IMR-90 (cell line): ENCODE measurements around the gene LY9. TPM values are rescaled to one million over a fixed set of nuclear protein-coding genes. Genes with fewer than 3 reads are reported as not detected.

Experiments used
- ATAC-seq: fragments of 200-7000 bp; cut with Tn5 transposase; 2 replicates; pipeline ENCODE4 v1.9.1; 2020; ENCODE audit warnings: low read depth, mild to moderate bottlenecking, moderate library complexity
- BruUV-seq: library from RNA; stranded (reverse); fragments of 400-500 nt; replicated peaks from 2 replicates; lab custom pipeline; 2021; lab: Mats Ljungman, UMichigan
- CTCF ChIA-PET: fragments of 300-600 bp; formaldehyde crosslinking; extraction: SDS; loops from one replicate; lab custom pipeline; 2021; ENCODE audit warnings: antibody characterized with exemption; lab: Yijun Ruan, JAX
- POLR2A ChIA-PET: fragments of 300-600 bp; sonication (Branson Sonifier 250); formaldehyde crosslinking; loops from one replicate; lab custom pipeline; 2022; ENCODE audit warnings: antibody characterized with exemption; ENCODE audit not compliant: unreplicated experiment; lab: Charles Lee
- DNase-seq: peaks from one replicate; pipeline ENCODE4 v3.0.0; 2013
- H2AFZ ChIP-seq: replicated peaks from 2 replicates; pipeline ENCODE3; 2013; ENCODE audit warnings: low read length, mild to moderate bottlenecking; ENCODE audit not compliant: poor library complexity
- H2AK5ac ChIP-seq: 2 replicates; pipeline ENCODE4 v1.6.1; 2013; ENCODE audit warnings: low read depth, low read length, inconsistent platforms
- H2AK9ac ChIP-seq: replicated peaks from 2 replicates; pipeline ENCODE3; 2013; ENCODE audit warnings: mild to moderate bottlenecking, low read depth, low read length, moderate library complexity; ENCODE audit not compliant: poor library complexity
- H2BK120ac ChIP-seq: 2 replicates; pipeline ENCODE4 v1.6.1; 2013; ENCODE audit warnings: low read depth, low read length, inconsistent platforms
- H2BK15ac ChIP-seq: 3 replicates; pipeline ENCODE4 v1.6.1; 2013; ENCODE audit warnings: low read depth, low read length, inconsistent platforms
- H2BK20ac ChIP-seq: 2 replicates; pipeline ENCODE4 v1.6.1; 2013; ENCODE audit warnings: low read depth, mild to moderate bottlenecking, inconsistent platforms, low read length, moderate library complexity
- H2BK5ac ChIP-seq: 2 replicates; pipeline ENCODE4 v1.6.1; 2013; ENCODE audit warnings: mild to moderate bottlenecking, low read depth, low read length, inconsistent platforms; ENCODE audit not compliant: poor library complexity, severe bottlenecking
- H3K14ac ChIP-seq: replicated peaks from 2 replicates; pipeline ENCODE4 v1.6.1; 2013; ENCODE audit warnings: low read depth, low read length, inconsistent platforms
- H3K18ac ChIP-seq: 2 replicates; pipeline ENCODE4 v1.6.1; 2013; ENCODE audit warnings: low read depth, low read length, control low read depth
- H3K23ac ChIP-seq: 2 replicates; pipeline ENCODE4 v1.6.1; 2013; ENCODE audit warnings: low read depth, low read length, inconsistent platforms
- H3K27ac ChIP-seq: 2 replicates; pipeline ENCODE4 v1.5.1; 2013; ENCODE audit warnings: mild to moderate bottlenecking, control low read depth, low read length; ENCODE audit not compliant: insufficient read depth
- H3K27me3 ChIP-seq: 2 replicates; pipeline ENCODE4 v1.6.1; 2013; ENCODE audit warnings: low read length; ENCODE audit not compliant: control insufficient read depth, insufficient read depth
- H3K36me3 ChIP-seq: 2 replicates; pipeline ENCODE4 v1.6.1; 2013; ENCODE audit warnings: low read length, mixed read lengths; ENCODE audit not compliant: control insufficient read depth, insufficient read depth
- H3K4ac ChIP-seq: 2 replicates; pipeline ENCODE4 v1.6.1; 2013; ENCODE audit warnings: low read depth, low read length, inconsistent platforms
- H3K4me1 ChIP-seq: 2 replicates; pipeline ENCODE4 v1.6.1; 2013; ENCODE audit warnings: low read length, mixed read lengths; ENCODE audit not compliant: control insufficient read depth, insufficient read depth
- H3K4me2 ChIP-seq: 2 replicates; pipeline ENCODE4 v1.6.1; 2013; ENCODE audit warnings: low read depth, mild to moderate bottlenecking, control low read depth, low read length, moderate library complexity
- H3K4me3 ChIP-seq: 2 replicates; pipeline ENCODE4 v1.5.1; 2013; ENCODE audit warnings: low read depth, mild to moderate bottlenecking, control low read depth, low read length, moderate library complexity; ENCODE audit not compliant: insufficient read depth
- H3K56ac ChIP-seq: 2 replicates; pipeline ENCODE4 v1.6.1; 2013; ENCODE audit warnings: low read length, inconsistent platforms; ENCODE audit not compliant: insufficient read depth; ENCODE audit errors: extremely low read depth
- H3K79me1 ChIP-seq, 2 experiments: 2 replicates each; pipeline ENCODE4 v1.6.1; 2013; ENCODE audit warnings: low read length in 2 of 2, inconsistent platforms in 1 of 2, low read depth in 1 of 2
- H3K9ac ChIP-seq: 2 replicates; pipeline ENCODE4 v1.6.1; 2013; ENCODE audit warnings: low read depth, low read length, control low read depth
- H3K9me1 ChIP-seq: 2 replicates; pipeline ENCODE4 v1.6.1; 2013; ENCODE audit warnings: low read length, inconsistent platforms; ENCODE audit not compliant: insufficient read depth
- H3K9me3 ChIP-seq: 2 replicates; pipeline ENCODE4 v1.6.1; 2013; ENCODE audit warnings: low read length; ENCODE audit not compliant: control insufficient read depth, insufficient read depth
- H4K20me1 ChIP-seq: 2 replicates; pipeline ENCODE4 v1.6.1; 2013; ENCODE audit warnings: low read length, inconsistent platforms; ENCODE audit not compliant: insufficient read depth
- H4K5ac ChIP-seq: 2 replicates; pipeline ENCODE4 v1.6.1; 2013; ENCODE audit warnings: mild to moderate bottlenecking, low read depth, low read length, control low read depth
- H4K8ac ChIP-seq, 2 experiments: 2 replicates each; pipeline ENCODE4 v1.6.1; 2013; ENCODE audit warnings: low read depth in 2 of 2, low read length in 2 of 2, control low read depth in 1 of 2, inconsistent platforms in 1 of 2
- H4K91ac ChIP-seq: 2 replicates; pipeline ENCODE4 v1.6.1; 2013; ENCODE audit warnings: low read depth, low read length, inconsistent platforms; ENCODE audit not compliant: insufficient read depth
- BHLHE40 ChIP-seq: fragments of 150-350 bp; IDR thresholded peaks from 2 replicates; pipeline ENCODE4 v1.6.1; 2016; ENCODE audit warnings: mild to moderate bottlenecking, low read depth, low read length
- CHD1 ChIP-seq: IDR thresholded peaks from 2 replicates; pipeline ENCODE4 v1.6.1; 2012; ENCODE audit warnings: low read depth, low read length, improper control_type of control experiment
- CTCF ChIP-seq: conservative IDR thresholded peaks from 2 replicates; pipeline ENCODE4 v1.5.1; 2012; ENCODE audit warnings: mild to moderate bottlenecking, low read depth, low read length, improper control_type of control experiment
- ELK1 ChIP-seq: fragments of 150-350 bp; IDR thresholded peaks from 2 replicates; pipeline ENCODE4 v1.6.1; 2016; ENCODE audit warnings: low read depth, mild to moderate bottlenecking, low read length, moderate library complexity, borderline replicate concordance
- FOS ChIP-seq: fragments of 150-350 bp; IDR thresholded peaks from 2 replicates; pipeline ENCODE4 v1.6.1; 2016; ENCODE audit warnings: low read depth, low read length
- MAFK ChIP-seq: IDR thresholded peaks from 2 replicates; pipeline ENCODE4 v1.6.1; 2012; ENCODE audit warnings: low read depth, low read length, improper control_type of control experiment
- MAZ ChIP-seq: IDR thresholded peaks from 2 replicates; pipeline ENCODE4 v1.6.1; 2012; ENCODE audit warnings: low read depth, mild to moderate bottlenecking, low read length, improper control_type of control experiment, moderate library complexity, borderline replicate concordance
- MXI1 ChIP-seq: IDR thresholded peaks from 2 replicates; pipeline ENCODE4 v1.6.1; 2012; ENCODE audit warnings: low read depth, mild to moderate bottlenecking, low read length, moderate library complexity, borderline replicate concordance
- NFE2L2 ChIP-seq: fragments of 150-350 bp; IDR thresholded peaks from 2 replicates; pipeline ENCODE4 v1.6.1; 2016; ENCODE audit warnings: low read depth, mild to moderate bottlenecking, low read length
- RAD21 ChIP-seq: IDR thresholded peaks from 2 replicates; pipeline ENCODE4 v1.6.1; 2012; ENCODE audit warnings: low read length, improper control_type of control experiment
- RCOR1 ChIP-seq: IDR thresholded peaks from 2 replicates; pipeline ENCODE4 v1.6.1; 2012; ENCODE audit warnings: mild to moderate bottlenecking, low read length, improper control_type of control experiment; ENCODE audit not compliant: insufficient replicate concordance
- RFX5 ChIP-seq: IDR thresholded peaks from 2 replicates; pipeline ENCODE4 v1.8.0; 2012; ENCODE audit warnings: low read depth, mild to moderate bottlenecking, low read length, moderate library complexity
- SMC3 ChIP-seq: fragments of 150-350 bp; IDR thresholded peaks from 2 replicates; pipeline ENCODE4 v1.6.1; 2016; ENCODE audit warnings: low read depth, mild to moderate bottlenecking, antibody characterized with exemption, low read length, moderate library complexity
- USF2 ChIP-seq: fragments of 150-350 bp; IDR thresholded peaks from 2 replicates; pipeline ENCODE4 v1.6.1; 2017; ENCODE audit warnings: mild to moderate bottlenecking, antibody characterized with exemption, low read length, low read depth
- WGBS, 2 experiments: methylation state at CpG; one replicate each; pipeline versions ENCODE4 v1.1.5 to v1.1.7; 2013; ENCODE audit warnings: missing lambda C conversion rate in 2 of 2; ENCODE audit not compliant: insufficient read length in 1 of 2; ENCODE audit errors: extremely low coverage in 2 of 2; 5-methylcytosine and 5-hydroxymethylcytosine counted together
- dilution Hi-C: fragments of 300-500 bp; cut with HindIII; formaldehyde crosslinking; loops from one replicate; pipeline ENCODE4 v1.14.3; 2018; ENCODE audit warnings: low sequenced_read_pairs; ENCODE audit not compliant: unreplicated experiment
- in situ Hi-C: fragments of 300-500 bp; cut with MboI; formaldehyde crosslinking; loops from 3 replicates; pipeline ENCODE4 v1.14.3; 2019; ENCODE audit warnings: low sequenced_read_pairs, inconsistent platforms, mixed read lengths
- intact Hi-C: fragments of 100-400 bp; cut with micrococcal nuclease; formaldehyde crosslinking; loops from 2 replicates; pipeline ENCODE4 v1.10.0; 2022
- polyA plus RNA-seq, 3 experiments: library from polyadenylated mRNA; depleted of rRNA; stranded (reverse); fragments of >200 nt; gene quantifications; 2 replicates each; pipeline ENCODE4 v1.2.3, GENCODE V29; 2012; ENCODE audit warnings: low replicate concordance in 1 of 3
- total RNA-seq: library from RNA; depleted of rRNA; stranded (reverse); fragments of >200 nt; gene quantifications from 2 replicates; pipeline ENCODE4 v1.2.3, GENCODE V29; 2012

The LY9 gene
- total and polyA plus RNA-seq, 2 of the 4 experiments (the other 2 are of a cell fraction) = not detected

GRCh38 chr1:160839746-160840145, 43.8 kb downstream of the LY9 start:
- H3K79me1 ChIP-seq = no peaks in the 10 kb centered on the region
- no peaks in the 10 kb centered on the region for H3K36me3 ChIP-seq
- H3K9me1 ChIP-seq = no peaks in the 10 kb centered on the region
- ATAC-seq (no peak), DNase-seq (no peak)
- no peak overlapping the region for H2AK9ac ChIP-seq
- no peaks in the 10 kb centered on the region for H3K4me1 ChIP-seq
- intact Hi-C loops = no loop called here
- H2BK15ac ChIP-seq = no peak overlapping the region
- H2BK20ac ChIP-seq = no peak overlapping the region
- no peak overlapping the region for H4K91ac ChIP-seq
- POLR2A ChIA-PET = no interaction called here
- CTCF ChIA-PET = no interaction called here
- no peak overlapping the region for H2BK120ac ChIP-seq
- no TSS peak for BruUV-seq
- no peak overlapping the region for H4K5ac ChIP-seq
- no peak overlapping the region for H3K4me3 ChIP-seq
- H3K9ac ChIP-seq = no peak overlapping the region
- H3K27ac ChIP-seq = no peak overlapping the region
- H4K8ac ChIP-seq = no peak overlapping the region
- no peak overlapping the region for H3K18ac ChIP-seq
- H3K14ac ChIP-seq = no peak overlapping the region
- no peak overlapping the region for H3K4me2 ChIP-seq
- dilution Hi-C loops = no loop called here
- no peaks in the 10 kb centered on the region for H3K9me3 ChIP-seq
- H3K56ac ChIP-seq = no peak overlapping the region
- TF ChIP-seq MAFK (no peak), RAD21 (no peak), SMC3 (no peak), FOS (no peak), BHLHE40 (no peak), MXI1 (no peak), CHD1 (no peak), RCOR1 (no peak), ELK1 (no peak), NFE2L2 (no peak), USF2 (no peak), MAZ (no peak), RFX5 (no peak), CTCF (no peak)
- H3K4ac ChIP-seq = no peak overlapping the region
- H3K23ac ChIP-seq = no peak overlapping the region
- H3K27me3 ChIP-seq = peaks cover 6% of the 10 kb centered on the region
- in situ Hi-C loops = no loop called here
- no peaks in the 10 kb centered on the region for H4K20me1 ChIP-seq
- H2AK5ac ChIP-seq = no peak overlapping the region
- no peak overlapping the region for H2AFZ ChIP-seq
- WGBS, 2 experiments = no CpG with 5 or more reads among the region's 2 CpGs
- H2BK5ac ChIP-seq = no peak overlapping the region
